GM12891 (cell line): ENCODE measurements around the gene FURIN.
A peak's percentile ranks its signal among the peaks of the same experiment; 100 is the strongest.
"Not testable (repeated sequence)": the region's sequence is repeated elsewhere in the genome, so short reads cannot be mapped to it uniquely, and the experiment has no call there.

Source experiments
- DNase-seq: peaks from one replicate; pipeline ENCODE4 v3.0.0; 2011; ENCODE audit warnings: low spot score; ENCODE audit not compliant: insufficient read length
- FAIRE-seq: peaks from 2 replicates; lab custom pipeline; 2011; peaks lifted over from hg19 to GRCh38; lab: Jason Lieb, UNC
- PAX5 ChIP-seq: IDR thresholded peaks from 2 replicates; pipeline ENCODE4 v1.6.1; 2011; ENCODE audit warnings: low read length, moderate library complexity, mild to moderate bottlenecking; ENCODE audit not compliant: insufficient read depth, severe bottlenecking
- POLR2A ChIP-seq: IDR thresholded peaks from 2 replicates; pipeline ENCODE4 v1.6.1; 2011; ENCODE audit warnings: low read depth, low read length, control low read depth
- POLR2AphosphoS5 ChIP-seq: IDR thresholded peaks from 2 replicates; pipeline ENCODE4 v1.6.1; 2011; ENCODE audit warnings: low read depth, low read length, control low read depth
- POU2F2 ChIP-seq: IDR thresholded peaks from 2 replicates; pipeline ENCODE4 v1.6.1; 2011; ENCODE audit warnings: low read depth, mild to moderate bottlenecking, control low read depth, low read length, moderate library complexity
- SPI1 ChIP-seq: IDR thresholded peaks from 2 replicates; pipeline ENCODE4 v1.6.1; 2011; ENCODE audit warnings: low read depth, low read length, control low read depth
- TAF1 ChIP-seq: IDR thresholded peaks from 2 replicates; pipeline ENCODE4 v1.6.1; 2011; ENCODE audit warnings: low read depth, low read length, control low read depth

The FURIN gene

DNA sequence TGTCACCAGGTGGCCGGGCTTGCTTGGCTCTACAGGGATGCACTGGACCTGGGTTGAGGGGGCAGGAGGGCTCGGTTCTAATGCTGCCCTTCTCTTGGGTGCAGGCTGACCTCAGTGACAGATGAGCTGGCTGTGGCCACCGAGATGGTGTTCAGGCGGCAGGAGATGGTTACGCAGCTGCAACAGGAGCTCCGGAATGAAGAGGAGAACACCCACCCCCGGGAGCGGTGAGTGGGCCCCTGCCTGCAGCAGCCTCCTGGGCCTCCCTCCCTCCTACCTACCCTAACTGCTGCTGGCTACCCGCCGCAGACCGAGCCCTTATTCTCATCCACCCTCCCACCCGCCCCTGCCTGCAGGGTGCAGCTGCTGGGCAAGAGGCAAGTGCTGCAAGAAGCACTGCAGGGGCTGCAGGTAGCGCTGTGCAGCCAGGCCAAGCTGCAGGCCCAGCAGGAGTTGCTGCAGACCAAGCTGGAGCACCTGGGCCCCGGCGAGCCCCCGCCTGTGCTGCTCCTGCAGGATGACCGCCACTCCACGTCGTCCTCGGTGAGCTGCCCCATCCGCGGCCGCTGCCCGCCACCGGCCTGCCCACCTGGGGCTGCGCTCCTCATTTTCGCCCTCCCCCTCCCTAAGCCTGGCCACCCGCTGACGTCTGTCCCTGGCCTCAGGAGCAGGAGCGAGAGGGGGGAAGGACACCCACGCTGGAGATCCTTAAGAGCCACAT lies 21.5 kb downstream of the FURIN start:
- no peak for DNase-seq
- TF ChIP-seq POLR2A (no peak), POU2F2 (no peak), POLR2AphosphoS5 (no peak), TAF1 (no peak), PAX5 (no peak)
- no peak for FAIRE-seq

- TF ChIP-seq POU2F2: no peak
- TF ChIP-seq SPI1: no peak
- no peak for TF ChIP-seq TAF1
- no peak for TF ChIP-seq POLR2AphosphoS5
- no peak for TF ChIP-seq PAX5
- no peak for TF ChIP-seq POLR2A
- FAIRE-seq (no peak), DNase-seq (no peak)
These were observed 22.5 kb downstream of the FURIN start for GRCh38 chr15:90890839-90891238.

- DNase-seq (no peak), FAIRE-seq (no peak)
- TF ChIP-seq SPI1 (no peak), TAF1 (no peak), PAX5 (no peak)
These were observed 23.1 kb downstream of the FURIN start for GRCh38 chr15:90891346-90891949.

- FAIRE-seq: no peak
- DNase-seq: no peak
- no peak for TF ChIP-seq SPI1
- no peak for TF ChIP-seq PAX5
- no peak for TF ChIP-seq TAF1
- no peak for TF ChIP-seq POU2F2
- no peak for TF ChIP-seq POLR2A
- TF ChIP-seq POLR2AphosphoS5: no peak
These were observed 23.6 kb downstream of the FURIN start for GRCh38 chr15:90892023-90892422.

DNA sequence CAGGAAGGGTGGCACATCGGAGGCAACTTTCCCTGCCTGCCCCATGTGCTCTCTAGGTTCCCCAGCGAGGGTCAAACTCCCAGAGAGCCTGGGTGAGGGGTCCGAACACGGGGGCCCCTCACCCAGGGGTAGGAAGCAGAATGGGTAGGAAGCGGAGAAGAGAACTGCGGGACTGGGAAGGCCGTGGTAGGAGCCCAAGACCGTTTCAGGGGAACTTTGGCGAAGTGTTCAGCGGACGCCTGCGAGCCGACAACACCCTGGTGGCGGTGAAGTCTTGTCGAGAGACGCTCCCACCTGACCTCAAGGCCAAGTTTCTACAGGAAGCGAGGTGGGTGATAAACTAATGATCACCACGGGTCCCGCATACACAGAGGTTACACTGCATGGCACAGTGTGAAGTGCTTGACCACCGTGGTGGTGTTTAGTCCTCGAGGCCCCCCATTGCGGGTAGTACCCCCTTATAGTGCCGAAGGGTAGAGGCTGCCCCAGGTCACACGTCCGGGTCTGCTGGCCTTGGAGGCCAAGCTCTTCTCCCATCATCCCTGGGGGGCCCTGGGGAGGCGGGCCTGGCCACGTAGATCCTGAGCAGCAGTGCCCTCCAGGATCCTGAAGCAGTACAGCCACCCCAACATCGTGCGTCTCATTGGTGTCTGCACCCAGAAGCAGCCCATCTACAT lies 24.2 kb downstream of the FURIN start:
- FAIRE-seq (no peak), DNase-seq (no peak)
- TF ChIP-seq SPI1 (no peak), POLR2A (no peak), POLR2AphosphoS5 (no peak), PAX5 (no peak), POU2F2 (no peak), TAF1 (no peak)

DNA sequence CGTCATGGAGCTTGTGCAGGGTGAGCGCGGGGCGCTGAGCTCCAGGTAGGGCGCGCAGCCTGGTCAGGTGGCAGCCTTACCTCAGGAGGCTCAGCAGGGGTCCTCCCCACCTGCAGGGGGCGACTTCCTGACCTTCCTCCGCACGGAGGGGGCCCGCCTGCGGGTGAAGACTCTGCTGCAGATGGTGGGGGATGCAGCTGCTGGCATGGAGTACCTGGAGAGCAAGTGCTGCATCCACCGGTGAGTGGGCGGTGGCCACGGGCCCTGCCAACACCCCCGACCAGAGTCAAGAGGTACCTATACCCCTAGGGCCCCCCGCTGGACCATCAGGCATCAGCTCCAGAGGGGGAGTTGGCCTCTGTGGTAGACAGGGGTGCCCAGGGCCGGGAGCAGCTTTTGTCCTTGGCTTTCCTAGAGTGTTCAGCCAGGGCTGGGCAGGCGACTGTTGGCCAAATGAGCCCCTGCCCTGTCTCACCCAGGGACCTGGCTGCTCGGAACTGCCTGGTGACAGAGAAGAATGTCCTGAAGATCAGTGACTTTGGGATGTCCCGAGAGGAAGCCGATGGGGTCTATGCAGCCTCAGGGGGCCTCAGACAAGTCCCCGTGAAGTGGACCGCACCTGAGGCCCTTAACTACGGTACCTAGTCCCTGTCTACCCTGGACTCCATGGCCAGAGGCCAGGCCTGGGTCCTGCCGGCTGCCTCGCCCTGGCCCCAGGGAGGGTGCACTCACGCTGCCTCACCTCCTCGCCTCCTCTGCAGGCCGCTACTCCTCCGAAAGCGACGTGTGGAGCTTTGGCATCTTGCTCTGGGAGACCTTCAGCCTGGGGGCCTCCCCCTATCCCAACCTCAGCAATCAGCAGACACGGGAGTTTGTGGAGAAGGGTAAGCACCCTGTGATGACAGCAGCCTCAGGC lies 25.0 kb downstream of the FURIN start:
- no peak for TF ChIP-seq SPI1
- TF ChIP-seq POLR2A: no peak
- TF ChIP-seq POLR2AphosphoS5: no peak
- TF ChIP-seq TAF1: no peak
- no peak for TF ChIP-seq PAX5
- TF ChIP-seq POU2F2: no peak
- FAIRE-seq (no peak), DNase-seq (no peak)

GRCh38 chr15:90895571-90896117 lies 27.3 kb downstream of the FURIN start:
- FAIRE-seq (no peak), DNase-seq (no peak)
- TF ChIP-seq POU2F2: no peak
- no peak for TF ChIP-seq POLR2AphosphoS5
- no peak for TF ChIP-seq SPI1
- no peak for TF ChIP-seq POLR2A
- no peak for TF ChIP-seq PAX5
- no peak for TF ChIP-seq TAF1

- not testable (repeated sequence) for FAIRE-seq, DNase-seq
- peak; percentile 95 for TF ChIP-seq SPI1
These were observed 28.8 kb downstream of the FURIN start for GRCh38 chr15:90897131-90897655.
